RCC 7860 (cell line): ENCODE data around the gene GRM2.

Experiments used
- DNase-seq: peaks from one replicate; pipeline ENCODE4 v3.0.0-alpha.2; 2015; ENCODE audit warnings: low spot score
- FAIRE-seq: peaks from 2 replicates; lab custom pipeline; 2012; peaks lifted over from hg19 to GRCh38; lab: Jason Lieb, UNC

The GRM2 gene

GRCh38 chr3:51679777-51680176 lies 27.1 kb upstream of the GRM2 start:
- FAIRE-seq (no peak), DNase-seq (no peak)

DNA sequence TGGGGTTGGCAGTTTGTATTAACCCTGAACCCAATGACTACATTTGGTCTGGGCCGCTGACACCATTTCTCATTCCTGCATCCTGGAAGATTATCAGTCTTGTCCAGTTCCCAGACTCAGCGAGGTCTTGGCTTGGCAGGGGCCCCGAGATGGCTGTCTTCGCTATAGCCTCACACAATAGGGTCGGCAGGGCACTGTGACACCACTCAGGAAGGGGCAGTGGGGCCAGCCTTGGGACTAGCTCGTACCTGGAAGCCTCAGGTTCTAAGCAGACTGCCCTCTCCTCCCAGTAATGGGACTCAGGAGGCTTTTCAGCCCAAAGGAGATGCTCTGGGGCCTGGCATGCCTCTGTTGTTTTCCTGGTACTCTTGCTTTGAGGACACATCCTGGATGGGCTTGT lies 26.7 kb upstream of the GRM2 start:
- FAIRE-seq (no peak), DNase-seq (no peak)

GRCh38 chr3:51680663-51681230 lies 26.1 kb upstream of the GRM2 start:
- DNase-seq: no peak

GRCh38 chr3:51681453-51681852 lies 25.4 kb upstream of the GRM2 start:
- FAIRE-seq: no peak
- no peak for DNase-seq

More at GRCh38 chr3:51680663-51681230, 26.1 kb upstream of the GRM2 start:
- FAIRE-seq: no peak

DNA sequence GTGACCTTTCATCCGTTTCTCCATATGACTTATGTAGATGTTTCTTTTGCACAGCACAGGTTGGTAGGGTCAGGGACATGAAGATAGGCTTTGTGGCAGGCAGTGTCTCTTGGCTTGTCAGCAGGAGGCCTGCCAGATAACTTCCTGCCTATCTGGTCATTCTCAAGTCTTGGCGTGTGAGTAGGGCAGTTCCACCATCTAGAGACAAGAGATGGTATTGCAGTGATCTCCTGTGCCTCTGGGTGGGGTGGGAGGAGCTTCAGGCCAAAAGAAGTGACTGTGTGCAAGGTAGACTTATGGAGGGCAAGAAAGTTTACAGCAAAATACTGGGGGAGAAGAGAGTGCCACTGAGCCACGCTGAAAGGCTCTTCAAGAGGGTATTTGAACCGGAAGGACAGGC lies 24.8 kb upstream of the GRM2 start:
- DNase-seq (peak; percentile 74), FAIRE-seq (peak; percentile 74)

DNA sequence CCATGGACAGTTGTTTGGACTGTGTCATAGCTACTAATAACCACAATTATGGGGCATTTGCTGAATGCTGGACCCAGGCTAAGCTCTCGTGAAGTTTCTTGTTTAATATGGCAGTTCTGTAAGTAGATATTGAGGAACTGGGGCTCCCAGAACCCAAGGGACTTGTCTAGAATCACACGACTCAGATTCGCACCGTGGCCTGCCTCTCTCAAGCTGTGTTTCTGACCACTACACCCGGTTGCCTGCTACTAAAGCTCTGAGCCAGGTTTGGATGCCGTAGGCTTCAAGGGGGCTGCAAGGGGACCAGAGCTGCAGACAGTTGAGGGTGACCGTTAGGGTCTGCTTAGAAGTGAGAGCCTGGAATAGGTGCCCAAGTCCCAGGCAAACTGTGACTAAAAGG lies 24.3 kb upstream of the GRM2 start:
- DNase-seq (no peak), FAIRE-seq (no peak)

- DNase-seq (no peak), FAIRE-seq (no peak)
Observed at GRCh38 chr3:51683566-51683965, 23.3 kb upstream of the GRM2 start.

GRCh38 chr3:51684971-51685751 lies 21.7 kb upstream of the GRM2 start:
- DNase-seq (no peak), FAIRE-seq (no peak)

DNA sequence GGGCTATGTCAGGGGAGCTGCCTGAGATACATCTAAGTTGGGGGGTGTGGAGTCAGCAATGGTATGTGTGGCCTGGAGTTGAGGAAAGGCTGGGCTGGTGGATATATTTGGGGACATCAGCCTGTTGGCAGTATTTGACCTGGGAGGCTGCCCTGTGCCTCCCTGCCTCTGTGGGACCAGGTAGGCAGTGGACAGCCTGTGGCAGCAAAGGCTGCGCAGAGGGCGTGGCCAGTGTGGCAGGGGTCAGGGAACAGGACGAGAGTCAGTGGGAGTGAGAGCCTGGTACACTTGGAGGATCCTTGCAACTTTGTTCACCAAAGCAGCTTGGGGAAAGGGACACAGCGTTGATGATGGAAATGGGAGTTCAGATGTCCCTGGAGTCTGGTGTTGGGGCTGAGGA lies 20.8 kb upstream of the GRM2 start:
- no peak for FAIRE-seq
- no peak for DNase-seq

- DNase-seq: no peak
- no peak for FAIRE-seq
Observed at GRCh38 chr3:51686512-51687215, 20.2 kb upstream of the GRM2 start.

DNA sequence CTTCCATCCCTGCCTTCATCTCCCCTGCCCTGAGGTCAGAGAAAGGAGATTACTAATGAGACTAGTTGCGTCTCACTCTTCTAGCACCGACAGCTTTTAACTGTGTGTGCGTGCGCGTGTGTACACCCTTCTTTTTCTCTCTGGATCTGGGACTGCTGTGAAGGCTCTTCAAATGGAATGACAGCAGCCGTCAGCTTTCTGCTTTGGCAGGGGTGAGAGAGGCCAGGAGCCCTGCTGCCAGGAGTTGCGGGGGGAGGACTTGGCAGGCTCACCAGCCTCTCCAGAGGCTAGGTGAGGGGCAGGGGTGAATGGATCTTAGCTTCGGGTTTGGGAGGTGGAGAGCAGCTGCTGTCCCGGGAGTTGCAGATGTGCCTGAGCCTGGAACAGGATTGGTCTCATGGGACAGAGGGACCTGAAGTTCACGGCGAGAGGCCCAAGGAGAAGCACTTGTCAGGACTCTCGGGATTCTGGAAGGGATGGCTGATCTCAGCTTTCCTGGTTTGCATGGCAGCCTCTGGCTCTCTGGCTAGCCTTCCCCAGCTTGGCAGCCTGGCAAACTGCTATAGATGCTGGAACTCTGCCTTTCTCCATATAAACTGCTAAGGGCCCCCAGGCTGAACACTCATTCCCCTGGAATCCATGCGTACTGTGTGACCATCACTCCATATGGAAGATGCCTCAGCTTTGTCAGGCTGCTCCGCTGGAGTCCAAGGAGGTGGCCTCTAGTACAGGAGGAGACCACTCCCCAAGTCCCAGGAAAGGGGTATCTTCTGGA lies 19.2 kb upstream of the GRM2 start:
- DNase-seq (no peak), FAIRE-seq (no peak)

- no peak for DNase-seq
- FAIRE-seq: no peak
Observed at GRCh38 chr3:51688206-51688600, 18.7 kb upstream of the GRM2 start.

DNA sequence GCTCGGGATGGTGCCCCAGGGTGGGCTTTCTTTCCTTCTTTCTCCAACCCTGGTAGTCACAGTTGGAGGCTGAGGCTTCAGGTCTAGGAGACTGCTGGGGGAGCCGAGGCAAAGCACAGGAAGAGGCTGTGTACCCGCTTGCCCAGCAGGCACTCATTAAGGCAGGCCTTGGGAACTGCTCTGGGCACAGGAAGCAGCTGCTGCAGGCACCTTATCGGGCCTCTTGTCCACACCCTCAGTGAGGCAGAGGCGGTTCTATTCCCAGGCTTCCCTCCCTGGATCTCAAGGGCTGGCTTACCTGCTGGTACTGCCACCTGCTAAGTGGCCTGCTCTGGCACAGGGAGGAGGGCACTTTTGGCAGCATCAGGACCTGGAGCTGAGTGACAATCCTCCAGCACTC lies 15.8 kb upstream of the GRM2 start:
- FAIRE-seq (no peak), DNase-seq (no peak)

- DNase-seq (no peak), FAIRE-seq (no peak)
Observed at GRCh38 chr3:51691949-51692348, 14.9 kb upstream of the GRM2 start.

GRCh38 chr3:51692980-51693395 lies 13.9 kb upstream of the GRM2 start:
- no peak for FAIRE-seq
- no peak for DNase-seq

GRCh38 chr3:51696954-51697353 lies 9.9 kb upstream of the GRM2 start:
- DNase-seq (no peak), FAIRE-seq (no peak)

- FAIRE-seq (no peak), DNase-seq (no peak)
Observed at GRCh38 chr3:51698209-51698608, 8.7 kb upstream of the GRM2 start.

DNA sequence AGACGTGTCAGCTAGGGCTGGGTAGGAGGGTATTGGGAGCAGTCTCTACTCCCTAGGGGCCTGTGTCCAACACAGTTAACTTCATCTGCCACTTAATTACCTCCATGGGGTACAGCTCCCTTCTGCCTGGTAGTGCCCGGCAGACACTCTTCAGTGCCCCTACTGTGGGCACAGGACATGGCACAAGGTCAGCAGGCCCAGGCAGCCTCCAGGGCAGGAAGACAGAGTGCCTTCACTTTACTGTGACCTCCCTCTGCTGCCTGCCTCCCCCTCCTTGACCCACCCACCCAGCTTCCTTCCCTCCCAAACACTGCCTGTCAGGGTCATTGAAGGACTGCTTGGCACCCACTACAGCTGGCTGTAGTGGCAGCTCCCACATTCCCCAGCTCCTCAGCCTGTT lies 6.5 kb upstream of the GRM2 start:
- no peak for FAIRE-seq
- DNase-seq: no peak

- FAIRE-seq (no peak), DNase-seq (no peak)
Observed at GRCh38 chr3:51702156-51702555, 4.7 kb upstream of the GRM2 start.

DNA sequence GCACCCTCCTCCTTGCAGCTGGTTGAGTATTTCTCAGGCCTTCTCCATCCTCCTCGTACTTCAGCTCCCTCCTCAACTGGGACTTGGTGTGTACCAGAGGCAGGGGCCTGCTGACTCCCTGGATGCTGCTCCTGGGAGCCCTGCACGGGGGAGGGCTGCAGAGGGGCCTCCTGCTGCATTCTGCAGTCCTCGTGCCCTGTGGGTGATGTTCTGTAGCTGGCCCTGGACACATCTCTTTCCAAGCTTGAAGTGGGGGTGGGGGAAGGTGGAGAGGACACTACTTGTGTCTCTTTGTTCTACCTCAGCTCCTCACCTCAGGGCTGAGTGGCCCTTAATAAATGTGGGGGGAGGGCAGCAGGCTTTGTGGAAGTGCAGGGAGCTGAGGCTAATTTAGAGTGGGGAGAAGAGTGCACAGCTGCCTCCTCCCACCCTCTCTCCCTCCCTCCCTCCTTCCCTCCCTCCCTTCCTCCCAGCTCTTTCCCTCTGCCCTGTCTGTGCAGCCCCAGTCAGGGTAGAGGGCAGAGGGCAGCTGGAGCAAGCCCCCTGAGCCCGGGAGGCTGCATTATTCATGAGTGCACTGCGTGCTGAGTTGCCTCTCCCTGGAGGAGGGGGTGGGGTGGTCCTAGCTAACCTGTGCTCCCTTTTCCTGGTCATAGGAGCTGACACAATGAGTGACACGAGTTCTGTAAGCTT lies 3.7 kb upstream of the GRM2 start:
- FAIRE-seq (no peak), DNase-seq (no peak)
